GM12878 (cell line): ENCODE measurements around the gene PLOD2.

Source experiments
- BCL11A ChIP-seq: IDR thresholded peaks from 2 replicates; pipeline ENCODE4 v1.6.1; 2011; ENCODE audit warnings: low read depth, low read length
- CHD2 ChIP-seq: IDR thresholded peaks from 2 replicates; pipeline ENCODE4 v1.6.1; 2011; ENCODE audit warnings: low read depth, low read length, improper control_type of control experiment, borderline replicate concordance
- POLR2A ChIP-seq: IDR thresholded peaks from 2 replicates; pipeline ENCODE4 v1.6.1; 2011; ENCODE audit warnings: low read depth, mild to moderate bottlenecking, low read length
- RB1 ChIP-seq: fragments of 450-650 bp; formaldehyde crosslinking; IDR thresholded peaks from 2 replicates; pipeline ENCODE4 v1.6.1; 2017; ENCODE audit warnings: mild to moderate bottlenecking, borderline replicate concordance
- SP1 ChIP-seq: IDR thresholded peaks from one replicate; pipeline ENCODE4 v1.6.1; 2011; ENCODE audit warnings: low read depth, low read length
- USF1 ChIP-seq: IDR thresholded peaks from 2 replicates; pipeline ENCODE4 v1.6.1; 2011; ENCODE audit warnings: borderline replicate concordance, low read depth, mild to moderate bottlenecking, moderate library complexity, mixed read lengths, low read length; ENCODE audit not compliant: insufficient read depth; ENCODE audit errors: extremely low read length

GRCh38 chr3:146115619-146116018, 45.4 kb downstream of the PLOD2 start:
- no peak for TF ChIP-seq SP1
- TF ChIP-seq POLR2A, result no peak
- no peak for TF ChIP-seq RB1
- no peak for TF ChIP-seq USF1
- no peak for TF ChIP-seq CHD2
- TF ChIP-seq BCL11A, result no peak
